HAP-1 (cell line): Measurements from ENCODE around the gene ARCN1.
A peak's percentile ranks its signal among the peaks of the same experiment; 100 is the strongest.

Experiments used
- DNase-seq, 2 experiments: peaks; one replicate each; pipeline ENCODE4 v3.0.0-alpha.2; 2016 to 2020; ENCODE audit warnings: low spot score in 2 of 2
- H3K27me3 ChIP-seq: fragments of 250-450 bp; sonication (Bioruptor Pico); 2 replicates; pipeline ENCODE4 v1.5.1; 2020; ENCODE audit warnings: low read depth, mild to moderate bottlenecking, moderate library complexity
- H3K36me3 ChIP-seq: fragments of 250-450 bp; sonication (Bioruptor Pico); replicated peaks from 2 replicates; pipeline ENCODE4 v1.5.1; 2020; ENCODE audit warnings: mild to moderate bottlenecking
- H3K4me1 ChIP-seq: fragments of 250-450 bp; sonication (Bioruptor Pico); 2 replicates; pipeline ENCODE4 v1.5.1; 2020; ENCODE audit warnings: mild to moderate bottlenecking
- H3K4me3 ChIP-seq: fragments of 250-450 bp; sonication (Bioruptor Pico); 2 replicates; pipeline ENCODE4 v1.5.1; 2020; ENCODE audit warnings: mild to moderate bottlenecking, moderate library complexity
- H3K9me3 ChIP-seq: fragments of 250-450 bp; sonication (Bioruptor Pico); 2 replicates; pipeline ENCODE4 v1.5.1; 2020; ENCODE audit warnings: mild to moderate bottlenecking, moderate library complexity
- in situ Hi-C: fragments of 300-500 bp; cut with MboI; formaldehyde crosslinking; loops from 3 replicates; pipeline ENCODE4 v1.14.3; 2020; ENCODE audit warnings: low sequenced_read_pairs, inconsistent platforms, mixed read lengths

Gene ARCN1

DNA sequence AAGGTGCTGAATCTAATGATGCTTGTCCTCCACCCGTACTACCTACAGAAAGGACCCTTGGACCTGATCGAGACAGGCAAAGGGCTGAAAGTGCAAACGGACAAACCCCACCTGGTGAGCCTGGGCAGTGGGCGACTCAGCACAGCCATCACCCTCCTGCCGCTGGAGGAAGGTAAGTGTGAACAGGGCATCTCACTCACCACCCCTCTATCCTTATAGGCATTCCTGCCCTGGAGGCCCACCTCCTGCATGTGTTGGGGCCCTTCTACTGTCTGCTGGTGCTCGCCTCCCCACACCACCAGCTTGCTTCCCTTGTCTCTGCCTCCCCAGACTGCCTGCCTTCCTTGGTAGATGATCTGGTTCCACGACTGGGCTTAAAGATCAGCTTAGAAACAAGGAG is 42.3 kb downstream of the ARCN1 start:
- no peak for DNase-seq
- Histone ChIP-seq H3K27me3 (no peaks in the 10 kb centered on the region), H3K9me3 (no peaks in the 10 kb centered on the region), H3K36me3 (no peaks in the 10 kb centered on the region; the same call in 1 of the 2 replicates), H3K4me3 (no peak overlapping the region), H3K4me1 (peaks cover 6% of the 10 kb centered on the region)
- in situ Hi-C loops, result no loop called here

DNA sequence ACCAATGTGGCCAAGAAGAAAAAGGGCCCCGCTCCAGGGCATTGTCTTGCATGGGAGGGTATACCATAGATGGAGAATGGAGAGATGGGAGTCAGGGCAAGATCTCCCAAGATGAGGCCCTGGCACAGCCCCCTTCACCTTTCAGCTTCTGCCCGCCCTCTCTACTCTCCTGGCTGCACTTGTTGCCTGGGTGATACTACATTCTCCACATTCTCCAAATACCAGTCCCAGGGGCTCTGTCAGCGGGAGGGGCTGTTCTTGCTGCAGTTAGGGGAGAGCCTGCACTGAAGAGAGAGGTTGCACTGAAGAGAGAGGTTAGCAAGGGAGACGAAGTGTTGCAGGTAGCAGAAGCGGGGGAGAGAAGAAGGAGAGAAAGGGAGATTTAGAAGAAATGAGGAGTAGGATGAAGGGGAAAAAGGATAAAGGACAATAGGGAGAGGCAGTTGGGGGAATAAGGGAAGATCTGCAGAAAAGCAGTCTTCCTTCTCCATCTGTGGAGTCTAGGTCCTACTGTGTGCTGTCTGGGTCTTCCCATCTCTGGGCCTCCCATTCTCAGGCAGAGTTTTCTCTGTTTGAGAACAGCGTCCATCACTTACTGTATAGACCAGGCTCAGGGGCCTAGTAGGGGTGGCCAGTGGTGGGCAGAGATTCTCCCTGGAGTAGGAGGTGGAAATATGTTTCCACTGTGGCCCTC is 43.2 kb downstream of the ARCN1 start:
- Histone ChIP-seq H3K4me1 (peaks cover 6% of the 10 kb centered on the region), H3K27me3 (no peaks in the 10 kb centered on the region), H3K36me3 (no peaks in the 10 kb centered on the region; the same call in 1 of the 2 replicates), H3K4me3 (no peak overlapping the region), H3K9me3 (no peaks in the 10 kb centered on the region)
- in situ Hi-C loops, result no loop called here
- DNase-seq, result peak; percentile 47 to 69

- Histone ChIP-seq H3K36me3 (no peaks in the 10 kb centered on the region; the same call in 1 of the 2 replicates), H3K4me1 (peaks cover 11% of the 10 kb centered on the region), H3K9me3 (no peaks in the 10 kb centered on the region), H3K27me3 (no peaks in the 10 kb centered on the region), H3K4me3 (no peak overlapping the region)
- DNase-seq, result no peak
- in situ Hi-C loops, result no loop called here
Observed at GRCh38 chr11:118615976-118616371, 43.8 kb downstream of the ARCN1 start.

DNA sequence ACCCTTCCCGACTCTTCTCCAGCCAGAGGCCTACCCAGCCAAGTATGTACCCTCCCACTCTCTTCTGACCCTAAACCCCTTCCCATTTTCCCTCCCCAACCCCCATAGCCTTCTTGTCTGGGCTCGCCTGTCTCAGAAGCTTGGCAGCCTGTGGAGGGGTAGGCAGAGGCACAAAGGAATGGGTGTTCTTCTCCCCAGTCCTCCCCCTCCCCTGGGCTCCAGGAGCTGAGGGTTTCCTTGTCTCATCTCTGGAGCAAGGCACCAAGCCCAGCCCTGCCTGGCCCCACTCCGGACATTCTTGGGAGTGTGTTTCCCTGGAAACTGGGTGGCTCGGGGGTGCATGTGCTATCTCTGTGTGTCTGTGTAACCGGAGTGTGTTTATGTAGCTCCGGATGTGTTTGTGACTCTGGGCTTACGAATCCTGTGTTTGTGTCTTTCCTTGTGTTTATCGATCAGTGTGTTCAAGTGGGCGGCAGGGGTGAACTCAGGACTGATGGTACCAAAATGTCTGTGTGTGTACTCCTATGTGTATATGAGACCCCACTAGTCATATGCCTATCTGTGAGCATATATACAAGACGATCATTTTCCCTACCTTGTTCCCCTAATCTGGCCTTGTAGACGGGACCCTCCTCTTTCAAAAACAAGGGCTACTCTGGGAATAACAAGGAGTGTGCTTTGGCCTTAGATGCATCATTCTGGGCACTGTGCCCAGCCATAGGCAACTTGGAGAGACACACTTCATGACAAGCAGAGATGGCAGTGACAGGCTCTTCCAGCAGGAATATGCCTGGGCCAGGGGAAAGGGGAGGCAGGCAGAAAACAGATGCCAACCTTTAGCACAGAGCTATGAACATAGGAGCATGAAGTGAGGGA is 46.1 kb downstream of the ARCN1 start:
- no peaks in the 10 kb centered on the region; the same call in 1 of the 2 replicates for H3K36me3 ChIP-seq
- in situ Hi-C loops, result no loop called here
- no peaks in the 10 kb centered on the region for H3K27me3 ChIP-seq
- peaks cover 17% of the 10 kb centered on the region for H3K4me1 ChIP-seq
- DNase-seq, result no peak
- no peak overlapping the region for H3K4me3 ChIP-seq
- H3K9me3 ChIP-seq, result no peaks in the 10 kb centered on the region

DNA sequence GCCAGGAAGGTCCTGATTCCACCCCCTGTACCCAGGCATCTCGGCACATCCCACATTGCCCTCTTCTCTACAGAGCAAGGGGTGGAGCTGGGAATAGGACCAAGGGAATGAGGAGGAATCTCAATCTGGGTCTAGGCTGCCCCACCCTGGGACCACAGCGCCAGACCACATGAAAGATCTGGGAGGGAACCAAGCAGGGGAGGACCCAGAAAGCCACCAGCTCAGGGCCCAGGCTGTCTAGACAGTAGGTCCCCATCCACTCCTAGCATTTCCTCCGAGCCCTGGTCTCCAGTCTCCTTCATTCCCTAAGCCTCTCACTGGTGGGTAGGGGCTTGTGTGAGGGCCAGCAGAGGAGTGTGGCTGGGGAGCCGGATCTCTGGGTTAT is 46.8 kb downstream of the ARCN1 start:
- Histone ChIP-seq H3K27me3 (no peaks in the 10 kb centered on the region), H3K9me3 (no peaks in the 10 kb centered on the region), H3K4me1 (peaks cover 17% of the 10 kb centered on the region), H3K4me3 (no peak overlapping the region), H3K36me3 (no peaks in the 10 kb centered on the region; the same call in 1 of the 2 replicates)
- no peak for DNase-seq
- in situ Hi-C loops, result no loop called here

- in situ Hi-C loops, result no loop called here
- Histone ChIP-seq H3K9me3 (no peaks in the 10 kb centered on the region), H3K4me3 (no peak overlapping the region), H3K27me3 (no peaks in the 10 kb centered on the region), H3K4me1 (peaks cover 17% of the 10 kb centered on the region), H3K36me3 (no peaks in the 10 kb centered on the region; the same call in 1 of the 2 replicates)
- DNase-seq, result no peak
Observed at GRCh38 chr11:118619444-118620197, 47.4 kb downstream of the ARCN1 start.

DNA sequence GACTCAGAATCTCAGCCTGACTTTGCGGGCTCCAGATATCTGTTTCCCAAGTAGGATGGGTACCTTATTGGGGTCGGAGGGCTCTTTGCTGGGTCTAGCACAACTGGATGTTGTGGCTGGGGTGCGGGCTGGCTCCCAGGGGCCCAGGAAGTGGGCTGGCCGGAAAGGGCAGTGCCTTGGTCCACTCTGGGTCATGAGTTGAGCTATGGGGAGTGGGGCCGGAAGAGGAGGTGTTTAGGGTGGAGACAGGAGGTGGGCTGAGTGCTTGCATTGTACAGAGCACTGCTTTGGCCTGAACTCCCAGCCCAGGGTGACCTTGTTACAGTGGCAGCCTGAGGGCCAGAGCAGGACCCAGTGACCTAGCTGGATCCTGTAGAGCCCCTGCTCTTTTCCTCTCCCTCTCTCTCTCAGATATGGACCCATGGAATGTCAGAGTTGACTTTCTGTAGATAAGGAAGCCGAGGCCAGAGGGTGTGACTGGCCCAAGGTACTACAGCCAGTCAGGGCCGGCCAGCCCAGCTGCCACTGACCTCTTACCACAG is 48.4 kb downstream of the ARCN1 start:
- Histone ChIP-seq H3K4me1 (peaks cover 12% of the 10 kb centered on the region), H3K27me3 (no peaks in the 10 kb centered on the region), H3K36me3 (peaks cover 4% of the 10 kb centered on the region; the same call in 1 of the 2 replicates), H3K4me3 (peak overlapping the region; percentile 56), H3K9me3 (no peaks in the 10 kb centered on the region)
- in situ Hi-C loops, result no loop called here
- DNase-seq, result no peak

DNA sequence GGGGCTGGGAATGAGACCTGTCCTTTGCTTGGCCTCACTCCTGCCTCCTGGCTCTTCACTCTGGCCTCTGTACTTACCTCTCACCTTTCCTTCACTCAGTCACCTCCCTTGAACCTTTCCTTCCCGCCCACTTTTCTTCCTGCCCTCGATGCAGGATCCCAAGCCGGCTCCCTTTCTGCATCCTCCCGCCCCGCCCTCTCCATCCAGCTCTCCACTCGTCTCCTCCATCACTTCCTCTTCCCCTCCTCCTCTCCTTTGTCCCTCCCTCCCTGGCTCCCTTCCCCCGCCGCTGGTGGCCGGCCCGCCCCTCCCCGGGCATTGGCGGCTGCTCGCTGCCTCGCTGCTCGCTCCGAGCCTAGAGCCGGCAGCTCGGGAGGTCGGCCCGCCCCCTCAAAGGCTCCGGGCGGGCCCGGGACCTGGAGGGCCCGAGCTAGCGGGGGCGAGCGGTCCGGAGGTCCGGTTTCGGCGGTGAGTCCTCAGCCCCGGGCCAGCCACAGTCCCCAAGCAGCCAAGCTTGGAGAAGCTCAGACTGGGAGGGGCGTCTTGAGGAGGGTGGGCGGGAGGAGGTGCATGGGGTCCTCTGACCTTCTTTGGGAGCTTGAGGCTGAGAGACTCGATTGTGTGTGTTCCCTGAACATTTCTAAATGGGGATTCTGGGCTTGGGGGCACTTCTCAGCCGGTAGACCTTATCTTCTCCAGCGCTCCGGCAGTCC is 49.0 kb downstream of the ARCN1 start:
- peak overlapping the region; percentile 56 for H3K4me3 ChIP-seq
- no peaks in the 10 kb centered on the region for H3K9me3 ChIP-seq
- peaks cover 4% of the 10 kb centered on the region; the same call in 1 of the 2 replicates for H3K36me3 ChIP-seq
- peak; percentile 89 to 94 for DNase-seq
- H3K27me3 ChIP-seq, result no peaks in the 10 kb centered on the region
- in situ Hi-C loops, result no loop called here
- peaks cover 11% of the 10 kb centered on the region for H3K4me1 ChIP-seq

- peak overlapping the region; percentile 56 for H3K4me3 ChIP-seq
- in situ Hi-C loops, result no loop called here
- no peaks in the 10 kb centered on the region for H3K27me3 ChIP-seq
- H3K36me3 ChIP-seq, result peaks cover 4% of the 10 kb centered on the region; the same call in 1 of the 2 replicates
- H3K4me1 ChIP-seq, result peaks cover 11% of the 10 kb centered on the region
- H3K9me3 ChIP-seq, result no peaks in the 10 kb centered on the region
- no peak for DNase-seq
Observed at GRCh38 chr11:118621784-118622375, 49.7 kb downstream of the ARCN1 start.

GRCh38 chr11:118622376-118623268 is 50.4 kb downstream of the ARCN1 start:
- peak; percentile 13 to 61 for DNase-seq

GRCh38 chr11:118623269-118623655 is 51.1 kb downstream of the ARCN1 start:
- in situ Hi-C loops, result no loop called here
- Histone ChIP-seq H3K9me3 (no peaks in the 10 kb centered on the region), H3K27me3 (no peaks in the 10 kb centered on the region), H3K4me1 (peaks cover 11% of the 10 kb centered on the region), H3K36me3 (peaks cover 4% of the 10 kb centered on the region), H3K4me3 (no peak overlapping the region)
- DNase-seq, result peak in 1 of 2 experiments; percentile 47

More at GRCh38 chr11:118622376-118623268, 50.4 kb downstream of the ARCN1 start:
- peaks cover 11% of the 10 kb centered on the region for H3K4me1 ChIP-seq
- no peaks in the 10 kb centered on the region for H3K9me3 ChIP-seq
- peaks cover 4% of the 10 kb centered on the region; the same call in 1 of the 2 replicates for H3K36me3 ChIP-seq
- H3K27me3 ChIP-seq, result no peaks in the 10 kb centered on the region
- no peak overlapping the region for H3K4me3 ChIP-seq
- in situ Hi-C loops, result no loop called here
